ENCODE measurements around the gene TENT4A. TPM values are rescaled to one million over a fixed set of nuclear protein-coding genes. Genes with fewer than 3 reads are reported as not detected.

TENT4A gene
- total RNA-seq, 4 donors from 2014 or later, result 17.0 to 21.9 (median 20.1) TPM

- peak; percentile 68 for DNase-seq (ENCODE audit: extremely low spot score)
- TF ChIP-seq POLR2A (IDR thresholded peaks at IDR 0.05; ENCODE audit: low read depth), result no peak
- no peak for TF ChIP-seq POLR2AphosphoS5 (IDR thresholded peaks at IDR 0.05)
- TF ChIP-seq EP300 (IDR thresholded peaks at IDR 0.05), result no peak
- no peak for TF ChIP-seq CTCF (IDR thresholded peaks at IDR 0.05)
- intact Hi-C loops (cut with DNase I), result no loop called here
- Histone ChIP-seq H3K4me1 (peaks cover 66 to 76% (median 75%) of the 10 kb centered on the region in 4 donors), H3K9me3 (no peaks in the 10 kb centered on the region), H3K36me3 (no peaks in the 10 kb centered on the region), H3K4me3 (peak overlapping the region; percentile 20 to 85 (median 74)), H3K27ac (replicated peaks in 1 of 4) (peak overlapping the region in 1 of 4 donors; percentile 10), H3K27me3 (no peaks in the 10 kb centered on the region)
- WGBS, result 72% methylated on average over 4 of the region's 4 CpGs
Observed at GRCh38 chr5:6716629-6717149, 3.5 kb downstream of the TENT4A start.

- peaks cover 72 to 76% (median 76%) of the 10 kb centered on the region in 4 donors for H3K4me1 ChIP-seq
- no peak overlapping the region for H3K27ac ChIP-seq (replicated peaks in 1 of 4)
- no peaks in the 10 kb centered on the region for H3K9me3 ChIP-seq
- intact Hi-C loops (cut with DNase I), result no loop called here
- H3K27me3 ChIP-seq, result no peaks in the 10 kb centered on the region
- no peak overlapping the region for H3K4me3 ChIP-seq
- H3K36me3 ChIP-seq, result no peaks in the 10 kb centered on the region
- DNase-seq (ENCODE audit: extremely low spot score), result peak; percentile 85
- TF ChIP-seq CTCF (IDR thresholded peaks at IDR 0.05) (no peak), EP300 (IDR thresholded peaks at IDR 0.05) (no peak), POLR2A (IDR thresholded peaks at IDR 0.05; ENCODE audit: low read depth) (no peak), POLR2AphosphoS5 (IDR thresholded peaks at IDR 0.05) (no peak)
Observed at GRCh38 chr5:6717247-6717646, 4.0 kb downstream of the TENT4A start.

- H3K27ac ChIP-seq (replicated peaks in 1 of 4), result no peak overlapping the region
- H3K36me3 ChIP-seq, result no peaks in the 10 kb centered on the region
- intact Hi-C loops (cut with DNase I), result no loop called here
- peaks cover 76 to 81% (median 79%) of the 10 kb centered on the region in 4 donors for H3K4me1 ChIP-seq
- WGBS, result 69% methylated on average over 4 of the region's 4 CpGs
- no peak for DNase-seq (ENCODE audit: extremely low spot score)
- no peaks in the 10 kb centered on the region for H3K27me3 ChIP-seq
- H3K9me3 ChIP-seq, result no peaks in the 10 kb centered on the region
- H3K4me3 ChIP-seq, result no peak overlapping the region
- TF ChIP-seq POLR2A (IDR thresholded peaks at IDR 0.05; ENCODE audit: low read depth) (no peak), CTCF (IDR thresholded peaks at IDR 0.05) (no peak), EP300 (IDR thresholded peaks at IDR 0.05) (no peak), POLR2AphosphoS5 (IDR thresholded peaks at IDR 0.05) (no peak)
Observed at GRCh38 chr5:6717687-6718086, 4.5 kb downstream of the TENT4A start.

- no peaks in the 10 kb centered on the region for H3K9me3 ChIP-seq
- H3K4me1 ChIP-seq, result peaks cover 82 to 86% (median 84%) of the 10 kb centered on the region in 4 donors
- no peak for TF ChIP-seq POLR2AphosphoS5 (IDR thresholded peaks at IDR 0.05)
- TF ChIP-seq CTCF (IDR thresholded peaks at IDR 0.05), result no peak
- no peak for TF ChIP-seq POLR2A (IDR thresholded peaks at IDR 0.05; ENCODE audit: low read depth)
- TF ChIP-seq EP300 (IDR thresholded peaks at IDR 0.05), result no peak
- no peak overlapping the region for H3K27ac ChIP-seq (replicated peaks in 1 of 4)
- DNase-seq (ENCODE audit: extremely low spot score), result peak; percentile 87
- H3K27me3 ChIP-seq, result no peaks in the 10 kb centered on the region
- 74% methylated on average over 14 of the region's 14 CpGs for WGBS
- no peaks in the 10 kb centered on the region for H3K36me3 ChIP-seq
- H3K4me3 ChIP-seq, result no peak overlapping the region
- intact Hi-C loops (cut with DNase I), result no loop called here
Observed at GRCh38 chr5:6718161-6718681, 5.0 kb downstream of the TENT4A start.

GRCh38 chr5:6718718-6719117, 5.5 kb downstream of the TENT4A start:
- peak; percentile 74 for DNase-seq (ENCODE audit: extremely low spot score)
- Histone ChIP-seq H3K4me1 (peaks cover 87 to 91% (median 89%) of the 10 kb centered on the region in 4 donors), H3K27me3 (no peaks in the 10 kb centered on the region), H3K36me3 (no peaks in the 10 kb centered on the region), H3K9me3 (no peaks in the 10 kb centered on the region), H3K4me3 (no peak overlapping the region), H3K27ac (replicated peaks in 1 of 4) (no peak overlapping the region)
- TF ChIP-seq POLR2AphosphoS5 (IDR thresholded peaks at IDR 0.05) (no peak), EP300 (IDR thresholded peaks at IDR 0.05) (no peak), CTCF (IDR thresholded peaks at IDR 0.05) (no peak), POLR2A (IDR thresholded peaks at IDR 0.05; ENCODE audit: low read depth) (no peak)
- intact Hi-C loops (cut with DNase I), result no loop called here
- WGBS, result 42% methylated on average over 5 of the region's 5 CpGs
